Measurements from ENCODE around the gene CELF4. TPM values are rescaled to one million over a fixed set of nuclear protein-coding genes. Genes with fewer than 3 reads are reported as not detected.

Gene CELF4
- total and polyA plus RNA-seq, 2 donors (not counting 1 experiment from before 2014, with no cell fraction given) = 0.17 TPM; not detected in 1

DNA sequence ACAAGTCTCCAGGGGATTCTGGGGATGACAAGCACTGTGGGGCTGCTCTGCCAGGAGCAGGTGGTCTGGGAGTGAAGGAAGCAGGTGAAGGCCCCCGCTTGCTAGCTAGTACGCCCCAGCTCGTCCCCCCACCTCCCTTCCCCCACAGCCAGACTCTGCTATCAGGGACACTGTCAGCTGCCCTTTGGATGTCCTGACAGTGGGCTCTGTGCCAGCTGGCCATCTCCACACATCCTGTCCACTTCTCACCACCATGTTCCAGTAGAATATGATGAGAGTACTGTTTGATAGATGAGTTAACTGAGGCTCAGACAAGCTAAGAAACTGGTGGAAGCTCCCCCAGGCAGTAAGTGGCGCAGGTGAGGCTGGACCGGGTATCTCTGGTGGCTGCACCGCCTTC, 276.2 kb downstream of the CELF4 start:
- Histone ChIP-seq H3K79me2 (ENCODE audit: control insufficient read depth, insufficient read depth, low read length) (no peaks in the 10 kb centered on the region), H3K4me3 (replicated peaks in 1 of 4; ENCODE audit: control extremely low read depth in 1 of 4, insufficient read depth in 1 of 4, low read depth in 3 of 4, low read length in 4 of 4) (no peak overlapping the region), H3K27ac (ENCODE audit: insufficient read depth, low read length) (no peak overlapping the region), H3K4me1 (ENCODE audit: control insufficient read depth, extremely low read depth, insufficient read depth, low read length) (no peaks in the 10 kb centered on the region), H3K27me3 (ENCODE audit: control insufficient read depth, insufficient read depth, low read length) (no peaks in the 10 kb centered on the region), H3K9ac (ENCODE audit: insufficient read depth, low read length) (no peak overlapping the region), H3K36me3 (ENCODE audit: control insufficient read depth, insufficient read depth, low read length) (no peaks in the 10 kb centered on the region), H4K20me1 (ENCODE audit: control insufficient read depth, extremely low read depth, insufficient read depth, low read length) (no peaks in the 10 kb centered on the region), H3K9me3 (ENCODE audit: control insufficient read depth, insufficient read depth, low read depth, low read length) (no peaks in the 10 kb centered on the region), H2AFZ (ENCODE audit: low read length) (no peak overlapping the region), H3K4me2 (ENCODE audit: extremely low read depth, insufficient read depth, low read length) (no peak overlapping the region)
- TF ChIP-seq EZH2 (IDR thresholded peaks at IDR 0.05; ENCODE audit: low read length, missing control alignments) = no peak
- TF ChIP-seq, protein P1, sequence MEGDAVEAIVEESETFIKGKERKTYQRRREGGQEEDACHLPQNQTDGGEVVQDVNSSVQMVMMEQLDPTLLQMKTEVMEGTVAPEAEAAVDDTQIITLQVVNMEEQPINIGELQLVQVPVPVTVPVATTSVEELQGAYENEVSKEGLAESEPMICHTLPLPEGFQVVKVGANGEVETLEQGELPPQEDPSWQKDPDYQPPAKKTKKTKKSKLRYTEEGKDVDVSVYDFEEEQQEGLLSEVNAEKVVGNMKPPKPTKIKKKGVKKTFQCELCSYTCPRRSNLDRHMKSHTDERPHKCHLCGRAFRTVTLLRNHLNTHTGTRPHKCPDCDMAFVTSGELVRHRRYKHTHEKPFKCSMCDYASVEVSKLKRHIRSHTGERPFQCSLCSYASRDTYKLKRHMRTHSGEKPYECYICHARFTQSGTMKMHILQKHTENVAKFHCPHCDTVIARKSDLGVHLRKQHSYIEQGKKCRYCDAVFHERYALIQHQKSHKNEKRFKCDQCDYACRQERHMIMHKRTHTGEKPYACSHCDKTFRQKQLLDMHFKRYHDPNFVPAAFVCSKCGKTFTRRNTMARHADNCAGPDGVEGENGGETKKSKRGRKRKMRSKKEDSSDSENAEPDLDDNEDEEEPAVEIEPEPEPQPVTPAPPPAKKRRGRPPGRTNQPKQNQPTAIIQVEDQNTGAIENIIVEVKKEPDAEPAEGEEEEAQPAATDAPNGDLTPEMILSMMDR (conservative IDR thresholded peaks at IDR 0.05 in 1 of 2, IDR thresholded peaks at IDR 0.05 in 1 of 2; ENCODE audit: low read depth in 1 of 2, low read length in 2 of 2) = no peak
- DNase-seq (ENCODE audit: low read depth in 2 of 2) = no peak

DNA sequence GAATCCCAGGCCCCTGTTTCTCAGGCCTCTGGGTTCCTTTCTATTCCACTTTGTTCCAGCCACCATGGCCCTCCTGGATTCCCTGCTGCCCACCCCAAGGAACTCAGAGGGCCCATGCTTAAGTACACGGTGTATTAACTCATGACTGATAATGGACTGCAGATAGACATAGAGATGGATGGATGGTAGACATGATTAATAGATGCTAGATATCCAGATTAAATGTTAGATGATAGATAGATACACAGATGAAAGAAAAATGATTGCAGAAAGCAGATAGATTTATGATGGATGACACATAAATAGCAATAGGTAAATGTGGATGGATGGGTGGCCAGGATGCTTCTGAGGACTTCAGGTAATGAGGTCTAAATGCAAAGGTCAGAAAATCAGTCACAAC, 278.0 kb downstream of the CELF4 start:
- Histone ChIP-seq H3K4me3 (replicated peaks in 1 of 4; ENCODE audit: control extremely low read depth in 1 of 4, insufficient read depth in 1 of 4, low read depth in 3 of 4, low read length in 4 of 4) (no peak overlapping the region), H4K20me1 (ENCODE audit: control insufficient read depth, extremely low read depth, insufficient read depth, low read length) (no peaks in the 10 kb centered on the region), H3K79me2 (ENCODE audit: control insufficient read depth, insufficient read depth, low read length) (no peaks in the 10 kb centered on the region), H3K9ac (ENCODE audit: insufficient read depth, low read length) (no peak overlapping the region), H3K4me1 (ENCODE audit: control insufficient read depth, extremely low read depth, insufficient read depth, low read length) (no peaks in the 10 kb centered on the region), H3K27ac (ENCODE audit: insufficient read depth, low read length) (no peak overlapping the region), H3K36me3 (ENCODE audit: control insufficient read depth, insufficient read depth, low read length) (no peaks in the 10 kb centered on the region), H2AFZ (ENCODE audit: low read length) (no peak overlapping the region), H3K27me3 (ENCODE audit: control insufficient read depth, insufficient read depth, low read length) (no peaks in the 10 kb centered on the region), H3K4me2 (ENCODE audit: extremely low read depth, insufficient read depth, low read length) (no peak overlapping the region), H3K9me3 (ENCODE audit: control insufficient read depth, insufficient read depth, low read depth, low read length) (no peaks in the 10 kb centered on the region)
- no peak for DNase-seq (ENCODE audit: low read depth in 2 of 2)
- no peak for TF ChIP-seq EZH2 (IDR thresholded peaks at IDR 0.05; ENCODE audit: low read length, missing control alignments)
- TF ChIP-seq, protein P1 (conservative IDR thresholded peaks at IDR 0.05 in 1 of 2, IDR thresholded peaks at IDR 0.05 in 1 of 2; ENCODE audit: low read depth in 1 of 2, low read length in 2 of 2) = no peak

GRCh38 chr18:37286801-37287200, 278.8 kb downstream of the CELF4 start:
- no peaks in the 10 kb centered on the region for H3K79me2 ChIP-seq (ENCODE audit: control insufficient read depth, insufficient read depth, low read length)
- TF ChIP-seq EZH2 (IDR thresholded peaks at IDR 0.05; ENCODE audit: low read length, missing control alignments) = no peak
- TF ChIP-seq, protein P1 (conservative IDR thresholded peaks at IDR 0.05 in 1 of 2, IDR thresholded peaks at IDR 0.05 in 1 of 2; ENCODE audit: low read depth in 1 of 2, low read length in 2 of 2) = no peak
- no peak overlapping the region for H3K9ac ChIP-seq (ENCODE audit: insufficient read depth, low read length)
- no peak overlapping the region for H3K27ac ChIP-seq (ENCODE audit: insufficient read depth, low read length)
- no peaks in the 10 kb centered on the region for H3K36me3 ChIP-seq (ENCODE audit: control insufficient read depth, insufficient read depth, low read length)
- no peak overlapping the region for H3K4me2 ChIP-seq (ENCODE audit: extremely low read depth, insufficient read depth, low read length)
- H4K20me1 ChIP-seq (ENCODE audit: control insufficient read depth, extremely low read depth, insufficient read depth, low read length) = no peaks in the 10 kb centered on the region
- H2AFZ ChIP-seq (ENCODE audit: low read length) = no peak overlapping the region
- H3K4me3 ChIP-seq (replicated peaks in 1 of 4; ENCODE audit: control extremely low read depth in 1 of 4, insufficient read depth in 1 of 4, low read depth in 3 of 4, low read length in 4 of 4) = no peak overlapping the region
- DNase-seq (ENCODE audit: low read depth in 2 of 2) = no peak
- H3K27me3 ChIP-seq (ENCODE audit: control insufficient read depth, insufficient read depth, low read length) = no peaks in the 10 kb centered on the region
- no peaks in the 10 kb centered on the region for H3K4me1 ChIP-seq (ENCODE audit: control insufficient read depth, extremely low read depth, insufficient read depth, low read length)
- H3K9me3 ChIP-seq (ENCODE audit: control insufficient read depth, insufficient read depth, low read depth, low read length) = no peaks in the 10 kb centered on the region
